Endothelial cell of umbilical vein (primary cell): ENCODE measurements around the gene CD164L2. TPM values are rescaled to one million over a fixed set of nuclear protein-coding genes. Genes with fewer than 3 reads are reported as not detected.

Source experiments
- BruUV-seq: library from RNA; stranded (reverse); fragments of 400-500 nt; replicated peaks from 2 replicates; lab custom pipeline; 2021; lab: Mats Ljungman, UMichigan
- CTCF ChIA-PET: fragments of 300-600, 350-600 bp; sonication (Branson Sonifier 250); formaldehyde crosslinking; loops from one replicate; lab custom pipeline; 2021; ENCODE audit warnings: antibody characterized with exemption, inconsistent platforms; lab: Charles Lee
- POLR2A ChIA-PET: fragments of 300-600, 350-600 bp; sonication (Branson Sonifier 250); formaldehyde crosslinking; loops from one replicate; lab custom pipeline; 2021; ENCODE audit warnings: antibody characterized with exemption, inconsistent platforms; lab: Charles Lee
- DNase-seq: peaks from one replicate; pipeline ENCODE4 v3.0.0-alpha.2; 2011; ENCODE audit warnings: low read depth, low spot score
- FAIRE-seq: peaks from 2 replicates; lab custom pipeline; 2011; peaks lifted over from hg19 to GRCh38; lab: Jason Lieb, UNC
- H2AFZ ChIP-seq: 2 replicates; pipeline ENCODE4 v1.6.0; 2012; ENCODE audit warnings: low read depth, low read length, control low read depth, inconsistent platforms
- H3K27ac ChIP-seq: 2 replicates; pipeline ENCODE4 v1.5.1; 2011; ENCODE audit warnings: low read depth, mild to moderate bottlenecking, control low read depth, low read length, moderate library complexity; ENCODE audit not compliant: insufficient read depth
- H3K27me3 ChIP-seq, 2 experiments: 2 replicates each; pipeline versions ENCODE4 v1.6.0 to v1.6.1; 2011; ENCODE audit warnings: low read length in 2 of 2, mixed read lengths in 1 of 2; ENCODE audit not compliant: control insufficient read depth in 2 of 2, insufficient read depth in 2 of 2
- H3K36me3 ChIP-seq, 2 experiments: 2 replicates in 1 of 2; 3 replicates in 1 of 2; pipeline ENCODE4 v1.5.1; 2011; ENCODE audit warnings: low read length in 2 of 2, mild to moderate bottlenecking in 1 of 2, moderate library complexity in 1 of 2; ENCODE audit not compliant: control insufficient read depth in 2 of 2, insufficient read depth in 2 of 2; ENCODE audit errors: extremely low read depth in 1 of 2
- H3K4me1 ChIP-seq: 3 replicates; pipeline ENCODE4 v1.5.1; 2011; ENCODE audit warnings: mild to moderate bottlenecking, low read length; ENCODE audit not compliant: control insufficient read depth, insufficient read depth; ENCODE audit errors: extremely low read depth
- H3K4me2 ChIP-seq: 2 replicates; pipeline ENCODE4 v1.6.1; 2011; ENCODE audit warnings: low read length, control low read depth, mixed read lengths; ENCODE audit not compliant: insufficient read depth
- H3K4me3 ChIP-seq, 3 experiments: fragments of 200-600 bp in 1 of 3; sonication (generic), shearing (Covaris generic) in 1 of 3; replicated peaks in 1 of 3; 2 replicates each; pipeline ENCODE4 v1.5.1; 2011 to 2016; ENCODE audit warnings: control low read depth in 3 of 3, low read length in 3 of 3, mild to moderate bottlenecking in 2 of 3, inconsistent platforms in 1 of 3, low read depth in 1 of 3, moderate library complexity in 1 of 3; ENCODE audit not compliant: insufficient read depth in 1 of 3
- H3K79me2 ChIP-seq: 2 replicates; pipeline ENCODE4 v1.6.0; 2012; ENCODE audit warnings: low read length, inconsistent platforms; ENCODE audit not compliant: control insufficient read depth, insufficient read depth
- H3K9ac ChIP-seq: replicated peaks from 2 replicates; pipeline ENCODE3; 2011; ENCODE audit warnings: low read length, control low read depth; ENCODE audit not compliant: insufficient read depth; ENCODE audit errors: extremely low read depth
- H3K9me1 ChIP-seq: replicated peaks from 3 replicates; pipeline ENCODE4 v1.6.0; 2011; ENCODE audit warnings: mild to moderate bottlenecking, low read length; ENCODE audit not compliant: control insufficient read depth, insufficient read depth; ENCODE audit errors: extremely low read depth
- H3K9me3 ChIP-seq: replicated peaks from 2 replicates; pipeline ENCODE4 v1.5.1; 2012; ENCODE audit warnings: low read length, inconsistent platforms; ENCODE audit not compliant: control insufficient read depth, insufficient read depth
- H4K20me1 ChIP-seq: replicated peaks from 2 replicates; pipeline ENCODE3; 2011; ENCODE audit warnings: mild to moderate bottlenecking, low read length; ENCODE audit not compliant: control insufficient read depth, insufficient read depth; ENCODE audit errors: extremely low read depth
- CTCF ChIP-seq, 2 donors: IDR thresholded peaks; 1 replicate in 1 of 2; 2 replicates in 1 of 2; pipeline ENCODE4 v1.5.1; 2011; ENCODE audit warnings: low read length in 2 of 2, mild to moderate bottlenecking in 2 of 2, moderate library complexity in 2 of 2, control low read depth in 1 of 2, inconsistent platforms in 1 of 2, low read depth in 1 of 2; ENCODE audit not compliant: insufficient read depth in 1 of 2; ENCODE audit errors: extremely low read depth in 1 of 2
- EZH2 ChIP-seq: IDR thresholded peaks from 2 replicates; pipeline ENCODE4 v1.6.1; 2012; ENCODE audit warnings: borderline replicate concordance, low read depth, mild to moderate bottlenecking, moderate library complexity, low read length, inconsistent platforms; ENCODE audit not compliant: severe bottlenecking
- FOS ChIP-seq: IDR thresholded peaks from 2 replicates; pipeline ENCODE4 v1.6.1; 2011; ENCODE audit warnings: mild to moderate bottlenecking, low read length, moderate library complexity, borderline replicate concordance; ENCODE audit not compliant: insufficient read depth
- GATA2 ChIP-seq: IDR thresholded peaks from 2 replicates; pipeline ENCODE4 v1.7.0; 2011; ENCODE audit warnings: low read depth, mild to moderate bottlenecking, moderate library complexity, mixed read lengths, low read length; ENCODE audit not compliant: insufficient read length, insufficient read depth
- JUN ChIP-seq: IDR thresholded peaks from 2 replicates; pipeline ENCODE4 v1.6.1; 2011; ENCODE audit warnings: borderline replicate concordance, low read depth; ENCODE audit not compliant: insufficient read length, insufficient read depth
- MAX ChIP-seq: IDR thresholded peaks from 2 replicates; pipeline ENCODE4 v1.6.1; 2011; ENCODE audit not compliant: insufficient read depth, insufficient read length
- MYC ChIP-seq: IDR thresholded peaks from one replicate; pipeline ENCODE4 v1.6.1; 2011; ENCODE audit warnings: mild to moderate bottlenecking, low read depth, low read length
- POLR2A ChIP-seq: IDR thresholded peaks from 2 replicates; pipeline ENCODE4 v1.6.1; 2012; ENCODE audit warnings: low read depth, mild to moderate bottlenecking, control low read depth, low read length
- POLR2AphosphoS5 ChIP-seq: IDR thresholded peaks from 2 replicates; pipeline ENCODE4 v1.6.1; 2012; ENCODE audit warnings: low read depth, mild to moderate bottlenecking, control low read depth, low read length, moderate library complexity; ENCODE audit not compliant: insufficient read depth
- dilution Hi-C: fragments of 300-500 bp; cut with MboI; formaldehyde crosslinking; loops from one replicate; pipeline ENCODE4 v1.15.0; 2019; ENCODE audit warnings: low sequenced_read_pairs; ENCODE audit not compliant: extremely low pct_ligation_motif_present
- intact Hi-C: fragments of 100-400 bp; cut with micrococcal nuclease; formaldehyde crosslinking; loops from one replicate; pipeline ENCODE4 v1.10.0; 2022
- polyA plus RNA-seq, 4 experiments: library from polyadenylated mRNA; depleted of rRNA in 3 of 4; stranded (reverse) in 3 of 4; unstranded in 1 of 4; fragments of >200 nt; gene quantifications; 2 replicates each; pipeline versions ENCODE4 v1.2.1 to v1.2.3, GENCODE V29; 2011 to 2012; ENCODE audit warnings: missing spikeins in 1 of 4
- total RNA-seq: library from RNA; stranded (reverse); gene quantifications from 2 replicates; pipeline ENCODE4 v1.2.3, GENCODE V29; 2021

Gene CD164L2
- total and polyA plus RNA-seq, 2 donors (not counting 3 experiments of a cell fraction or from before 2014, with no cell fraction given), result not detected

- TF ChIP-seq POLR2AphosphoS5, result peak; percentile 10
- TF ChIP-seq POLR2A, result no peak
- peak; percentile 88 for TF ChIP-seq FOS
- peak; percentile 66 to 72 for TF ChIP-seq CTCF (IDR thresholded peaks at IDR 0.05; ENCODE audit: extremely low read depth in 1 of 2, insufficient read depth in 1 of 2, low read depth in 1 of 2, low read length in 2 of 2)
- no peak for TF ChIP-seq EZH2
- TF ChIP-seq MYC, result no peak
- no peak for TF ChIP-seq GATA2
- no peak for TF ChIP-seq MAX
- peak; percentile 61 for TF ChIP-seq JUN
- FAIRE-seq, result peak; percentile 93
- Histone ChIP-seq H3K79me2 (peaks cover 5% of the 10 kb centered on the region), H3K27ac (peak within 1 kb of the TSS; percentile 73), H3K4me2 (peak within 1 kb of the TSS; percentile 84), H3K36me3 (no peaks in the 10 kb centered on the region), H3K4me1 (peaks cover 21% of the 10 kb centered on the region), H3K9me3 (no peaks in the 10 kb centered on the region), H3K9ac (peak within 1 kb of the TSS; percentile 87), H2AFZ (peak within 1 kb of the TSS; percentile 91), H3K4me3 (peak within 1 kb of the TSS; percentile 46 to 80 (median 70)), H3K9me1 (no peaks in the 10 kb centered on the region), H3K27me3 (no peaks in the 10 kb centered on the region), H4K20me1 (no peaks in the 10 kb centered on the region)
- intact Hi-C loops, result loop anchor here (1.0 to 10.0 kb wide), 7 partner anchors 26 to 350 kb away; partner anchors contain the start of genes MAP3K6 and TMEM222
- ChIA-PET CTCF (interaction anchor here (0.7 to 7.4 kb wide), 13 partner anchors 20 to 348 kb away, joined by 3 to 161 read pairs (median 6); partner anchors contain the start of gene MAP3K6), POLR2A (no interaction called here)
- BruUV-seq, result no TSS peak
- dilution Hi-C loops, result no loop called here
- peak; percentile 93 for DNase-seq
Observed at GRCh38 chr1:27392096-27392777, 9.1 kb upstream of the CD164L2 start, which contains the start of gene GPR3. TSS of gene GPR3 (plus strand) at chr1:27392622. CDS start at chr1:27393799, 1,177 bp downstream.
